ENCODE data around the gene TGFBR1. TPM values are rescaled to one million over a fixed set of nuclear protein-coding genes. Genes with fewer than 3 reads are reported as not detected.

Gene TGFBR1
- total RNA-seq, 2 donors from 2014 or later = 74.8 to 75.6 TPM

- Histone ChIP-seq H3K9ac (ENCODE audit: extremely low read depth, low read length, poor library complexity, severe bottlenecking) (no peak overlapping the region), H3K36me3 (ENCODE audit: control insufficient read depth, insufficient read depth, low read length) (no peaks in the 10 kb centered on the region), H3K27ac (ENCODE audit: low read depth, low read length) (no peak overlapping the region), H3K4me1 (ENCODE audit: control insufficient read depth, insufficient read depth, low read length) (no peaks in the 10 kb centered on the region), H3K4me3 (ENCODE audit: low read length) (no peak overlapping the region), H3K9me3 (ENCODE audit: control insufficient read depth, low read length) (peaks cover 11% of the 10 kb centered on the region), H3K27me3 (ENCODE audit: control insufficient read depth, insufficient read depth, low read length, poor library complexity, severe bottlenecking) (no peaks in the 10 kb centered on the region)
- H3K4me1 Mint-ChIP-seq = peaks cover 6% of the 10 kb centered on the region
- 91% methylated on average over 4 to 6 of the region's 6 CpGs for WGBS, 2 experiments (ENCODE audit: insufficient coverage in 1 of 2, insufficient read length in 1 of 2)
- TF ChIP-seq, protein P1, sequence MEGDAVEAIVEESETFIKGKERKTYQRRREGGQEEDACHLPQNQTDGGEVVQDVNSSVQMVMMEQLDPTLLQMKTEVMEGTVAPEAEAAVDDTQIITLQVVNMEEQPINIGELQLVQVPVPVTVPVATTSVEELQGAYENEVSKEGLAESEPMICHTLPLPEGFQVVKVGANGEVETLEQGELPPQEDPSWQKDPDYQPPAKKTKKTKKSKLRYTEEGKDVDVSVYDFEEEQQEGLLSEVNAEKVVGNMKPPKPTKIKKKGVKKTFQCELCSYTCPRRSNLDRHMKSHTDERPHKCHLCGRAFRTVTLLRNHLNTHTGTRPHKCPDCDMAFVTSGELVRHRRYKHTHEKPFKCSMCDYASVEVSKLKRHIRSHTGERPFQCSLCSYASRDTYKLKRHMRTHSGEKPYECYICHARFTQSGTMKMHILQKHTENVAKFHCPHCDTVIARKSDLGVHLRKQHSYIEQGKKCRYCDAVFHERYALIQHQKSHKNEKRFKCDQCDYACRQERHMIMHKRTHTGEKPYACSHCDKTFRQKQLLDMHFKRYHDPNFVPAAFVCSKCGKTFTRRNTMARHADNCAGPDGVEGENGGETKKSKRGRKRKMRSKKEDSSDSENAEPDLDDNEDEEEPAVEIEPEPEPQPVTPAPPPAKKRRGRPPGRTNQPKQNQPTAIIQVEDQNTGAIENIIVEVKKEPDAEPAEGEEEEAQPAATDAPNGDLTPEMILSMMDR (conservative IDR thresholded peaks at IDR 0.05) = no peak
- no peak for DNase-seq
- H3K27me3 Mint-ChIP-seq (ENCODE audit: insufficient read depth) = peaks cover 4% of the 10 kb centered on the region
- H3K4me3 Mint-ChIP-seq = no peak overlapping the region
- peaks cover 21% of the 10 kb centered on the region for H3K9me3 Mint-ChIP-seq
- peaks cover 2% of the 10 kb centered on the region for H3K36me3 Mint-ChIP-seq (ENCODE audit: low read depth)
- no peak overlapping the region for H3K27ac Mint-ChIP-seq
Measured at GRCh38 chr9:99092643-99093491, 12.0 kb upstream of the TGFBR1 start.

DNA sequence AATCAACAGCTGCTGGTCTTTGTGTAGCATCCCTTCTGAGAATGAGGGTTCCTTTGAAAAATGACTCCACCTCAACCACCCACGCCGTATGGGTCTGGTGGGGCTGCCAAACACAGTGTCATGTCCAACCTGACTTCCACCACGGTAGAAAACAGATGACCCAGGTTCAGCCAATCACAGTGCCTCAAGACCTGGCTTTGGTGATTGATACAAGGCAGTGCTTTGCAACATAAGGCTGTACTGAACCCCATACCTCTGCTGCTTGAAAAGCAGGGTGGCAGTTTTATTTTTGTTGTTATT, 11.5 kb upstream of the TGFBR1 start:
- H3K27me3 Mint-ChIP-seq (ENCODE audit: insufficient read depth) = peaks cover 7% of the 10 kb centered on the region
- 86 to 97% methylated on average over 3 of the region's 3 CpGs for WGBS, 2 experiments (ENCODE audit: insufficient coverage in 1 of 2, insufficient read length in 1 of 2)
- H3K4me1 Mint-ChIP-seq = peaks cover 6% of the 10 kb centered on the region
- H3K36me3 Mint-ChIP-seq (ENCODE audit: low read depth) = peaks cover 2% of the 10 kb centered on the region
- H3K27ac ChIP-seq (ENCODE audit: low read depth, low read length) = no peak overlapping the region
- H3K9me3 Mint-ChIP-seq = peaks cover 20% of the 10 kb centered on the region
- no peak overlapping the region for H3K27ac Mint-ChIP-seq
- TF ChIP-seq, protein P1 (conservative IDR thresholded peaks at IDR 0.05) = no peak
- H3K4me3 ChIP-seq (ENCODE audit: low read length) = no peak overlapping the region
- H3K4me3 Mint-ChIP-seq = no peak overlapping the region
- H3K27me3 ChIP-seq (ENCODE audit: control insufficient read depth, insufficient read depth, low read length, poor library complexity, severe bottlenecking) = no peaks in the 10 kb centered on the region
- DNase-seq = no peak
- no peaks in the 10 kb centered on the region for H3K4me1 ChIP-seq (ENCODE audit: control insufficient read depth, insufficient read depth, low read length)
- H3K36me3 ChIP-seq (ENCODE audit: control insufficient read depth, insufficient read depth, low read length) = no peaks in the 10 kb centered on the region
- H3K9me3 ChIP-seq (ENCODE audit: control insufficient read depth, low read length) = peaks cover 12% of the 10 kb centered on the region
- no peak overlapping the region for H3K9ac ChIP-seq (ENCODE audit: extremely low read depth, low read length, poor library complexity, severe bottlenecking)

DNA sequence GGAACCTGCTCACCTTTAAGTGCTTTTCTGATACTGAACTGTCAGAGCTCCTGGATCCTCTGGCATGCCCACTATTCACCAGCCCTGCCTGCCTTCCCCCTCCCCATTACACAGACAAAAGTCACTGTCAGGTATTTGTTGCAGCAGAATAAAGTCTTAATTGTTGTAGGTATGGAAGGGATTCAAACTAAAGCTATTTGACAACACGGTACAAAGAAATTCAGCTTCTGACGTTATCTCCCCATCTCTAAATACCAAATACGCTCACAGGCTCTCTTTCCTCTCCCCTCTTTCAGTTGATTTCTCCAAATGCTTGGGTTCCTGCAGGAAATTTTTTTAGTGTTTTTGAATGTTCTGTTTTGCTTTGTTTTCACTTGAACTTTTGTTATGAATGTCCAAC, 9.3 kb upstream of the TGFBR1 start:
- H3K4me1 Mint-ChIP-seq = peaks cover 6% of the 10 kb centered on the region

More for the DNA sequence above, 9.3 kb upstream of the TGFBR1 start:
- Histone ChIP-seq H3K36me3 (ENCODE audit: control insufficient read depth, insufficient read depth, low read length) (no peaks in the 10 kb centered on the region), H3K4me3 (ENCODE audit: low read length) (no peak overlapping the region), H3K4me1 (ENCODE audit: control insufficient read depth, insufficient read depth, low read length) (no peaks in the 10 kb centered on the region), H3K9ac (ENCODE audit: extremely low read depth, low read length, poor library complexity, severe bottlenecking) (no peak overlapping the region), H3K27me3 (ENCODE audit: control insufficient read depth, insufficient read depth, low read length, poor library complexity, severe bottlenecking) (no peaks in the 10 kb centered on the region), H3K27ac (ENCODE audit: low read depth, low read length) (no peak overlapping the region), H3K9me3 (ENCODE audit: control insufficient read depth, low read length) (peaks cover 13% of the 10 kb centered on the region)
- Mint-ChIP-seq H3K9me3 (peaks cover 8% of the 10 kb centered on the region), H3K27me3 (ENCODE audit: insufficient read depth) (peaks cover 7% of the 10 kb centered on the region), H3K27ac (no peak overlapping the region), H3K36me3 (ENCODE audit: low read depth) (no peaks in the 10 kb centered on the region), H3K4me3 (no peak overlapping the region)
- 94% methylated on average over 3 of the region's 3 CpGs; no CpG with 5 or more reads in 1 of the 2 experiments for WGBS, 2 experiments (ENCODE audit: insufficient coverage in 1 of 2, insufficient read length in 1 of 2)
- no peak for DNase-seq
- TF ChIP-seq, protein P1 (conservative IDR thresholded peaks at IDR 0.05) = no peak

All from endodermal cell (in vitro differentiated cells).